IPS-18c (cell line): ENCODE data around the gene ZNF232.
A peak's percentile ranks its signal among the peaks of the same experiment; 100 is the strongest.
"Not testable (repeated sequence)": the region's sequence is repeated elsewhere in the genome, so short reads cannot be mapped to it uniquely, and the experiment has no call there.

Experiments
- H3K4me3 ChIP-seq: 2 replicates; pipeline ENCODE4 v1.7.0; 2013; ENCODE audit warnings: low read depth, mild to moderate bottlenecking, low read length, moderate library complexity; ENCODE audit not compliant: insufficient read depth
- H3K9me3 ChIP-seq: one replicate; pipeline ENCODE4 v1.6.1; 2013; ENCODE audit warnings: mild to moderate bottlenecking, low read length, moderate library complexity; ENCODE audit not compliant: control insufficient read depth, insufficient read depth

The ZNF232 gene

DNA sequence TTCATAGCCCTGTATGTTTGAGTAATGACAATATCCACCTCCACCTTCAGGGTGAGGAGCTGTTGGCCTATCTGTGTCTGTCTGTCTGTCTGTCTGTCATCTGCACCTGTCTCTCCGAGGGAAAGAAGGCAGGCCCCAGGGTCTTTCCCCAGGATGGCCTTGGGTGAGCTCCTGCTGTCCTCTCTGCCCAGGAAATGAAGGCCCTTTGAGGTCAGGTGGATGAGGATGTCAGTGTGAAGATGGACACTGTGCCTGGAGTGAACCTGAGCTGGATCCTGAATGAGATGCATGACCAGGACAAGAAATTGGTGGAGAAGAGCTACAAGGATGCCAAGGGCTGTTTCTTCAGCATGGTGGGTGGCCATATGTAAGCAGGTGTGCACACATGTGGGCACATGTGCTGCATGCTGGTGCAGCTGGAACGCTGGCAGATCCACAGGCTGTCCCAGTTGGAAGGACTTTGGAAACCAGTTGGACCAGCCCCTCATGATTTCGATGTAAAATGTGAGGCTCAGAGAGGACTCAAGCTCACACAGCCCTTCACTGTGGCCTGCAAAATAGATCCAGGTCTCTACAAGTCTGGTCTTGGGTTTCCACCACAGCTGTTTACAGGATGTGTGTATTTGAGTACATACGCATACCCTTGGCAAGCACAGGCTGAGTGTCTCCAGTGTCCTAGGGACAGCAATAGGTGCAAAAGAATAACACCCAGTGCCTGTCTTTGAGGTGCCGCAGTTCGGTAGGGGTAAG lies 8.9 kb upstream of the ZNF232 start:
- not testable (repeated sequence) for H3K9me3 ChIP-seq, H3K4me3 ChIP-seq

DNA sequence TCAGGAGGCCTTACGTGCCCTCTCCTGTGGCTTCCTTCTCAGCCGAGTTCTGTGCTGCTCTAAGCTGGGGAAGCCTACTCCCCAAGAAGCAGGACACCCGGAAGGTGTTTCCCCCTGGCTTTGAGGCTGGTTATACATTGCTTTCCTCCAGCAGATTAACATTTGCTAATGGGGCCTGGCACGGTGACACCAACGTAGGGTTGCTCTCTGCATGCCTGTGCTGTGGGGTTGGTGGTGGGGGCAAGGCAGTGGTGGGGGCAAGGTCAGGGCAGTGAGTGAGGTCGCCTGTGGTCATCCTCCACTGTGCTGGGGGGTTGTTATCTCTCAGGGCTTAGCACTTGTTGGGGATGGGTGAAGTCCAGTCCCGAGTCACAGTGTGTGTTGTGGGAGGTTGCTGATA lies 8.4 kb upstream of the ZNF232 start:
- H3K4me3 ChIP-seq: no peak overlapping the region
- peaks cover 4% of the 10 kb centered on the region for H3K9me3 ChIP-seq

DNA sequence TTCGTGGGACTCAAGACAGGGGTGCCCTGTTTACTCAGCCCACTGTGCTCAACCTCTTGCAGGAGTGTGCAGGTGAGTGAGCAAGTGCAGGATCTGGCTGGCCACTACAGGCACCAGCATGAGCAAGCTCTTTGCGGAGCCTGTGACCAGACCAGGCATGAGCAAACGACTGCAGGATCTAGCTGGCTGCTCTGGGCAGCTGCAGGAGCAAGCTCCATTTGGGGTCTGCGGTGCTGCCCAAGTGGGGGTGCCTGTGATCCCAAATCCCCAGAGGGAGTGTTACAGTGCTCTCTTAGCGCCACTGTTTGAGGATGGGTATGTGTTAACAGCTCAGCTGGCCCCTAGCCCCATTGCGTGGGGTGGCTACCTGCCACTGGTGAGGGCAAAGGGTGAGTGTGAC lies 6.5 kb upstream of the ZNF232 start:
- Histone ChIP-seq H3K9me3 (peaks cover 6% of the 10 kb centered on the region), H3K4me3 (no peak overlapping the region)

DNA sequence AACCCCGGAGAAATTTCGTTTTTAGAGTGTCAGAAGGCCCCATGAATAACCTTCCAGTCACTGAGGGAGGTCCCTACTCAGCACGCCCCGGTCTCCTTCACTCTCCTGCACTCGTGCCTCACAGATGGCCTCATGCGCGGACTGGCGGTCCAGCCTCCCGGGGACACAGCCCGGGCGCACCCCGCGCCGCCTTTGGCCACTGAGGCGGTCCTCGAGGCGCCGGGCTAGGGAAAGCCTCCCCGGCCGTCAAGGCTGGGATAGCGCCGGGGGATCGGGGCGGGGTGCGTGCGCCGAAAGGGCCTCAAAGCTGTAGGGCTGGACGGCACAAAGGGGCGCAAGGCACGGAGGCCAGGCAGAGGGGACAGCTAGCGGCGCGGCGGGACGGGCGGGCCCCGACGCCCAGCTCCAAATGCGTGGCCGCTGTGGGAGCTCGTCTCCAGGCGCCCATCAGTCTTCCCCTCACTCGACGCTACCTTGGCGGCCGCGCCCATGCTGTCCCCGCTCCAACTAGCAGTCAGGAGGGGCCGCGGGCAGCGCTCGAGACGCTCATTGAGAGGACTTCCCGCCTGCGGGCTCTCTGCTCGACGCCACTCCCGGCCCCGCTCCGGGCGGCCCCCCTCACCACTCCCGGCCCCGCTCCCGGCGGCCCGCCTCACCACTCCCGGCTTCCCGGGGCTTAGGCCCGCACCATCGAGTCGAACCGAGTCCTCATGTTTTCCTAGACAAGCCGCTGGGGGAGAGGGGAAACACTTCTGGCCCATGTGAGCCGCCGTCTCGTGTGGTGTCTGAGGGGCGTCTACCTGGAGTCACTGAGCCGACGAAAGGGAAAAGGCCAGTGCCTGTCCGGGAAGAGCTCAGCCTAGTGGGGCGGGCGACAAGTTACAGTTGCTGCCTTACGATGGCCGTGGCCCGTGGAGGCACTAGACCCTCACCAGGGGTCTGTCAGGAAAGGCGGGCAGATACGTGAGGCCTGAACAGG lies 4.3 kb upstream of the ZNF232 start, which contains the start of gene USP6:
USP6 (plus strand) TSS at position 360 of the 979 bp plus-strand sequence. CDS start 14,336 bp downstream, outside the sequence.
- H3K9me3 ChIP-seq: peaks cover 6% of the 10 kb centered on the region
- H3K4me3 ChIP-seq: no peak within 1 kb of the TSS

DNA sequence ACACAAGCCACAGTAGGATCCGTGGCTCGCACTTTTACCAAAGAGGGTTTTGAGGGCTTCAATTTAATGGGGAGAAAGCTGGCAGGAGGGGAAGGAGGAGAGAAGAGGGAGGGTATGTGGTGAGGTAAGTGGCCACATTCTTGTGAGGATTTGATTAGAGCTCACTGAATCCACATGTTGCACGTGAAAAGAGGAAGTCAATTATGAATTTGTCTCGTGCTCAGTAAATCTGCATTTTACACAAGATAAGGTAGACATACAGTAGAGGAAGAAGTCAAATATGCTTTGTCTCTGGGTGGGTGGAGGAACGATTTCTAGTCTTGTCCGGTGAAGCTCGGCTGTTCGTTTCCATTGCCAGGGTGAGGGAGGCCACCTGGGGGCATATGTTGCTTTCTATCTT lies 862 bp downstream of the ZNF232 start:
- Histone ChIP-seq H3K4me3 (peak overlapping the region; percentile 77), H3K9me3 (peaks cover 8% of the 10 kb centered on the region)

DNA sequence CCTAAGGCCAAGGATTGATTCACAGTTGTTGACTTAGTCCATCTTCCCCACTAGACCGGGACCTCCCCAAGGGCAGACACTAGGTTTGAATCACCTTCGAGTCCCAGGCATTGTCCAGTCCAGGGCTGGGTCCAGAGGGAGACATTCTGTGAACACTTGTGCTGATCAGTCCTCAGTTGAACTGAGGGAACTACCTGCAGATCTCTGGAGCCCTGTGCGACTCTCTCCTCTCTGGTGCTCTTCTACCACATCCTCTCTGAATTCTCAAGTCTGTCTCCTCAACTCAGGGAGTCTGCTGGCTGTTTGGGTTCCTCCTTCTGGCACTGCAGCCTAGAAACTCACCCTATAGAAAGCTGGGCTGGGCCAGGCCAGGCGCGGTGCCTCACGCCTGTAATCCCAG lies 10.8 kb downstream of the ZNF232 start:
- no peak overlapping the region for H3K4me3 ChIP-seq
- peaks cover 10% of the 10 kb centered on the region for H3K9me3 ChIP-seq

DNA sequence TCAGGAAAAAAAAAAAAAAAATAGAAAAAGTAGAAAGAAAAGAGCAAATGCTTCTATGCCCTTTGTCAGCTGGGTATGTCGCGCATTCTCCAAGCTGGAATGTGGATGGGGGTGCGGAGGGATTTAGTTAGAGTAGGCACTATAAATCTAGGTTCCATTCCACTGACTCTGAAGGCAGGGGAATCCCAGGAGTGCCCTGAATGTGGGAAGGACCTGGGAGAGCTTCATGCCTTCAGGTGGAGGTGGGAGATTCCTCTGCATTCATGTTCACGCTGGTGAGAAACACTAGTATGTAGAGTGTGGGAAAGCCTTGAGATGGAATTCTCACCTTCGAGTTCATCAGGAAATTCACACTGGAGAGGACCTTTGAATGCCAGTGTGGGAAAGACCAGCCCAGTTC lies 12.4 kb downstream of the ZNF232 start:
- peaks cover 16% of the 10 kb centered on the region for H3K9me3 ChIP-seq

DNA sequence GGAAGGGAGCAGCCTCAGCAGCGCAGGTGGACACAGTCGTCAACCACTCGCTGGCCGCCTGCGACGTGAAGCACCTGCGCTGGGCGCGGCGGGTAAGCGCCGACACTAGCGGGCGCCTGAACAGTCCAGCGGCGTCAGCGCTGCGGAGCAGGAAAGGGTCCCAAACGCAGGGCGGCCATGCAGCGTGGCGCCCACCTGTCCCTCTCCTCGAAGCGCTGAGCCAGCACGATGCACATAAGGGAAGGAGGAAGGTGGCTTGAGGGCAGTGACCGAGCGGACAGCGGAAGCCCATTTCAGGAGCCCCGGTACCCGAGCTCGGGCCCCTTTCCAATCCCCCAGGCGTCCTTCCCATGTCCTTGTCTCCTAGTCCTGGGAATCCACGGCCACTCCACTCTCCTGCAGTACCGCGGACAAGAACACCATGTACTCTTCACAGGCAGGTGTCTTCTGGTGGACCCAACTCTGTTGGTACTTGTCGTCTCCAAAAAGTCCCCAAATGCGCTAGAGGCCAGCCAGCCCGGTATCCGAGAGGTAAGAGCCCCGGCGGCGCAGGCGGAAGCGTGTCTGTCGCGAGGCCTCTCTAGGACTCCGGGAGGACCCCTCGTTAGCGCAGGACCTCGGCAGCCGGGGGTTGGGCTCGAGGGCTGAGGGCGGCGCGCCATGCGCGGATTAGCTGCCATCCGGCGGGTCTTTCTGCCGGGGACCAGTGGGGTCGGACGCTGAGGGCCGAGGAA lies 14.4 kb downstream of the ZNF232 start:
- Histone ChIP-seq H3K9me3 (peaks cover 24% of the 10 kb centered on the region), H3K4me3 (peak overlapping the region; percentile 50)

More for the DNA sequence above, 12.4 kb downstream of the ZNF232 start:
- H3K4me3 ChIP-seq: no peak overlapping the region

DNA sequence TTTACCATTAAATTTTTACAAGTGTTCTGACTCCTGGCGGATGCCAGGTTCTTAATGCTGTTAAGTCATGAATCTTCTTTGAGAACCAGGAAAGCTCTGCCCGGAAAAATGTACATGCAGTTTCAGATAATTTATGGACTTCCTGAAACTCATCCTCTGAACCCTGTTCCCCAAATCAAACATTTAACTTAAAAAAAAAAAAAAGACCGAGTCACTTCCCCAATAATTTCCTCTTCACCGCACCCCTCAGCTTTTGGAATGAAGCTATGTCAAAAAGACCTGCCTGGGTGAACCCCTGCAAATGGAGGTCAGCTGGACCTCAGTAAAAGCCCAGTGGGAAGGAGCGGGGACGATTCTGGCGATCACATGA lies 15.0 kb downstream of the ZNF232 start:
- Histone ChIP-seq H3K9me3 (peaks cover 24% of the 10 kb centered on the region), H3K4me3 (peak overlapping the region; percentile 50)

DNA sequence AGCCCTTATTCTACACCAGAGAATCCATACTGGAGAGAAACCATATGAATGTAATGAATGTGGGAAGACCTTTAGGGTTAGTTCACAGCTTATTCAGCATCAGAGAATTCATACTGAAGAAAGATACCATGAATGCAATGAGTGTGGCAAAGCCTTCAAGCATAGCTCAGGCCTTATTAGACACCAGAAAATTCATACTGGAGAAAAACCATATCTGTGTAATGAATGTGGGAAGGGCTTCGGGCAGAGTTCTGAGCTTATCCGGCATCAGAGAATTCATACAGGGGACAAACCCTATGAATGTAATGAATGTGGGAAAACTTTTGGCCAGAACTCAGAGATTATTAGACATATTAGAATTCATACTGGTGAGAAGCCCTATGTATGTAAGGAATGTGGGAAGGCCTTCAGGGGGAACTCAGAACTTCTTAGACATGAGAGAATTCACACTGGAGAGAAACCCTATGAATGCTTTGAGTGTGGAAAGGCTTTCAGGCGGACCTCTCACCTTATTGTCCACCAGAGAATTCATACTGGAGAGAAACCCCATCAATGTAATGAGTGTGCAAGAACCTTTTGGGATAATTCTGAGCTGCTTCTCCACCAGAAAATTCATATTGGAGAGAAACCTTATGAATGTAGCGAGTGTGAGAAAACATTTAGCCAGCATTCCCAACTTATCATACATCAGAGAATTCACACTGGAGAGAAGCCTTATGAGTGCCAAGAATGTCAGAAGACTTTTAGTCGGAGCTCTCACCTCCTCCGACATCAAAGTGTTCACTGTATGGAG lies 19.3 kb downstream of the ZNF232 start:
- peaks cover 28% of the 10 kb centered on the region for H3K9me3 ChIP-seq
- no peak overlapping the region for H3K4me3 ChIP-seq

DNA sequence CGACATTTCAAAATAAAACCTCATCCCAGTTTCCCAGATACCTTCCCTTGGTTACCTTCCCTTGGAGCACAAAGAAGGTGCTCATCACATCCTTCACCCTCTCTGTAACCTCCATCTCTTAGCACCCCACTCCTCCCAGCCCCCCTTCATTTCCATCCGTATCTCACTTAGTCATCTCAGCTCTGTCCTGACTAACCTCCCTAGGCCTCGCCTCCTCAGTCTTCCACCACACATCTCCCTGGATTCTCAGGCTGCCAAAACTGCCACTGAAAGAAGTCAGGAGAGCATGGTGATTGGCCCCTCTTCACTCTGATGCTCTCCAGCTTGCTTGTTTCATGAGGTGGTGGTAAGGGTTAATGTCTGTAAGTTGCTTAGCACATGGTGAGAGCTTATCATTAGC lies 31.1 kb downstream of the ZNF232 start:
- peaks cover 3% of the 10 kb centered on the region for H3K9me3 ChIP-seq
- H3K4me3 ChIP-seq: no peak overlapping the region

DNA sequence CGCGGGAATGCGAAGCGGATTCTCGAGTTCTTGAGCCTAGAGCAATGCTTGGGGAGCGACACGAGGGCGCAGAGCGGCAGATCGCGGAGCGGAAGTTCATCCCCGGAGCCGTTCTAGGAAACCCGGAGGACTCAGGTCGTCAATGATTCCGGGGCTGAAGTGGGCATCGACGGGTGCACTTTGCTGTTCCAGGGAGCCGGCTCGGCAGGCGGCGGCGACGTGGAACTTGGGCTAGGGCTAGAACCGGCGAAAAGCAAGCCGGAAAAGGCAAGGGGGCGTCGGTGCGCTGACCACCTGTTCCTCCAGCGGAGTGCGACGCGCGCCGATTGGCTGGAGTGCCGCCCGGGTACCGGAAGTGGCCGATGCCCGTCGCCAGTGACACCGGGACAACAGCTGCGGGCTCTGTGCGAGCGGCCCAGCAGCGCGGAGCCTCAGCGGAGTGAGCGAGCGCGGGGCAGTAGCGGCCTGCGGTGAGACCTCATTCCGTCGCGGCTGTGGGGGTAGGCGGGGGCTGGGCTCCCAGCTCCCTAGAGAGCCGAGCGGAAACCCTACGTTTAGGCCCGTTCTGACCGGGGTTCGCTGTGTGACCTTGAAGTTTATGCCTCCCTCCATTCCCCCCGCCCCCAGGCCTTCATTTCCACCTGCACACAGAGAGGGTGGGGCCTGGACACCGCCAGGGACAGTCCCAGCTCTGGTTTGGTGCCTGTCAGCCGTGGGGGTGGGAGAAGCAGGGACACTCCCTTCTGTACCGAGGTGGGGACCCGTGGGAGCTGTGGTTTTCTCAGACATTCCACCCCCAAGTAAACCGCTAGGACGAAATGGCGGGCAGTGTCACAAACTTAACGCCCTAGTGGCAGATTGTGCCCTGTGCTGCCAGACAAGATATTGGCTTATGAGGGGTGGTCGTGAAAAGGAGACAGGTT lies 33.3 kb downstream of the ZNF232 start, which contains the start of gene ZFP3:
ZFP3 (plus strand) TSS at position 362 of the 923 bp plus-strand sequence. CDS start 13,038 bp downstream, outside the sequence.
- Histone ChIP-seq H3K9me3 (peaks cover 3% of the 10 kb centered on the region), H3K4me3 (no peak within 1 kb of the TSS)

DNA sequence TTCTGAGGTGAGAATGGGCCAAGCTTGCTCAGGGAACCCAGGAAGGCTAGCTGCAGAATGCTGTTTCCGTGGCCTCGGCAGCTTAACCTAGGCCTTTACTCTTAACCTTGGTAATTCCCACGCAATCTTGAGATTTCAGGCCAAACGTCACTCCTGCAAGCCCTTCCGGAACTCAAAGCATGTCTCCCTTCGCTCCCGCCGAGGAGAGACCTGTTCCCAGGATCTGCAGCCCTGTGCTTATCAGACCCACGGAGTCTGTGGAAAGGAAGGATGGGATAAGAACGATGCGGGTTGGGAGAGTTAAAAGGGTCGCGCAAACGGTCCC lies 33.9 kb downstream of the ZNF232 start:
- Histone ChIP-seq H3K9me3 (peaks cover 3% of the 10 kb centered on the region), H3K4me3 (no peak overlapping the region)

DNA sequence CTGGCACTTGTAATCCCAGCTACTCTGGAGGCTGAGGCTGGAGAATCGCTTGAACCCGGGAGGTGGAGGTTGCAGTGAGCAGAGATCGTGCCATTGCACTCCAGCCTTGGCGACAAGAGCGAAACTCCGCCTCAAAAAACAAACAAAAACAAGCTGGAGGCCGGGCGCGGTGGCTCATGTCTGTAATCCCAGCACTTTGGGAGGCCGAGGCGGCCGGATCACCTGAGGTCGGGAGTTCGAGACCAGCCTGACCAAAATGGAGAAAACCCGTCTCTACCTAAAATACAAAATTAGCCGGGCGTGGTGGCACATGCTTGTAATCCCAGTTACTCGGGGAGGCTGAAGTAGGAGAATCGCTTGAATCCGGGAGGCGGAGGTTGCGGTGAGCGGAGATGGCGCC lies 34.4 kb downstream of the ZNF232 start:
- not testable (repeated sequence) for H3K4me3 ChIP-seq, H3K9me3 ChIP-seq

DNA sequence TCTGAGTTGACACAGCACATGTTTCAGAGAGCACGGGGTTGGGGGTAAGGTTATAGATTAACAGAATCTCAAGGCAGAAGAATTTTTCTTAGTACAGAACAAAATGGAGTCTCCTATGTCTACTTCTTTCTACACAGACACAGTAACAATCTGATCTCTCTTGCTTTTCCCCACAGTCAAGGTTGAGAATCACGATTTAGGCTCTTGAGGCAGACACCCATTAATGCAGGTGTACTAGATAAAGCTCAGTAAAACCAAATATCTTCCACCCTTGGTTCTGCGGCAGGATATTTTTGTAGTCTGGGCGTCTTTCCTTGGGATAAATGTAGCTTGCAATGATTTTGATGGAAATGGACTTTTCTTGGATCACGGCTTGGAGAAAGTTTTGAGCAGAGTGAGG lies 36.2 kb downstream of the ZNF232 start:
- not testable (repeated sequence) for H3K9me3 ChIP-seq

DNA sequence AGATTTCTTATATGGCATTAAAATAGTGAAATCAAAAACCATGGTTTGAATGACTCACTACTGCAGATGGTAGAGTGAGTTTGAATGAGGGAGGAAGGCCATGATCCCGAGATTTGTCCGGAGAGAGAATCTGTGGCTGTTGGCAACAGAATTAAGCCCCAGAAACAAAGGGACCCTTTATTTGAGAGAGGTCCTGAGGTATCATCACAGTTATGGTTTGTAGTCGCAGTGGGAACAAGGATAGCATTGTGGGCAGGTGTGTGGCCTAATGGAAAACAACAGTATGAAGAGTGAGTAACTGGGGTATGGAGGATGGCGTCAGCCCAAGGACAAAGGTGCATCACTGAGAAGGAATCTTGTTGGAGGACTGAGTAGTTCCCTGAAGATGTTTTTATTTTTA lies 42.0 kb downstream of the ZNF232 start:
- no peak overlapping the region for H3K4me3 ChIP-seq
- H3K9me3 ChIP-seq: peaks cover 3% of the 10 kb centered on the region

More for the DNA sequence above, 36.2 kb downstream of the ZNF232 start:
- H3K4me3 ChIP-seq: not testable (repeated sequence)
